K562 (cell line): Measurements from ENCODE around the gene HEBP2.

Source experiments
- CBX3 ChIP-seq, 2 experiments: IDR thresholded peaks; 1 replicate in 1 of 2; 2 replicates in 1 of 2; pipeline ENCODE4 v1.6.1; 2012; ENCODE audit warnings: inconsistent platforms in 2 of 2, low read length in 2 of 2, borderline replicate concordance in 1 of 2, control low read depth in 1 of 2
- EZH2 ChIP-seq: IDR thresholded peaks from 2 replicates; pipeline ENCODE4 v1.6.1; 2012; ENCODE audit warnings: low read depth, mild to moderate bottlenecking, inconsistent platforms, low read length, borderline replicate concordance
- FOXA3 ChIP-seq, 2 experiments: fragments of 450-650 bp in 1 of 2; sonication (generic) in 1 of 2; formaldehyde crosslinking; IDR thresholded peaks in 1 of 2; conservative IDR thresholded peaks in 1 of 2; 2 replicates each; pipeline versions ENCODE4 v1.4.0 to v1.8.0; 2020 to 2022; ENCODE audit warnings: mild to moderate bottlenecking in 2 of 2, missing genetic modification reagents in 1 of 2
- IFI16 ChIP-seq: fragments of 250-450 bp; sonication (Bioruptor Pico); IDR thresholded peaks from 2 replicates; pipeline ENCODE4 v2.1.2; 2022; ENCODE audit warnings: mild to moderate bottlenecking, inconsistent platforms
- NFRKB ChIP-seq: fragments of 450-650 bp; IDR thresholded peaks from 2 replicates; pipeline ENCODE4 v1.6.1; 2016; ENCODE audit warnings: low read depth
- TCF7 ChIP-seq: sonication (generic); IDR thresholded peaks from 2 replicates; pipeline ENCODE4 v1.6.1; 2016; ENCODE audit warnings: antibody characterized with exemption, borderline replicate concordance
- TF ChIP-seq, protein P1 (sequence below): fragments of 450-650 bp; conservative IDR thresholded peaks from 2 replicates; pipeline ENCODE4 v1.6.1; 2016; ENCODE audit warnings: missing genetic modification characterization, low read depth, mild to moderate bottlenecking, control low read depth, missing compliant biosample characterization
- TF ChIP-seq, protein P2 (sequence below), 3 experiments: IDR thresholded peaks in 2 of 3; conservative IDR thresholded peaks in 1 of 3; 2 replicates each; pipeline ENCODE4 v1.5.1; 2011 to 2012; ENCODE audit warnings: low read length in 3 of 3, mild to moderate bottlenecking in 3 of 3, control low read depth in 2 of 3, improper control_type of control experiment in 1 of 3, inconsistent platforms in 1 of 3, low read depth in 1 of 3, mixed read lengths in 1 of 3, moderate library complexity in 1 of 3; ENCODE audit not compliant: insufficient read depth in 2 of 3
- TF ChIP-seq, protein P3 (sequence below): sonication (generic); formaldehyde crosslinking; IDR thresholded peaks from 2 replicates; pipeline ENCODE4 v1.8.0; 2023; ENCODE audit warnings: missing genetic modification reagents, mild to moderate bottlenecking, borderline replicate concordance

DNA sequence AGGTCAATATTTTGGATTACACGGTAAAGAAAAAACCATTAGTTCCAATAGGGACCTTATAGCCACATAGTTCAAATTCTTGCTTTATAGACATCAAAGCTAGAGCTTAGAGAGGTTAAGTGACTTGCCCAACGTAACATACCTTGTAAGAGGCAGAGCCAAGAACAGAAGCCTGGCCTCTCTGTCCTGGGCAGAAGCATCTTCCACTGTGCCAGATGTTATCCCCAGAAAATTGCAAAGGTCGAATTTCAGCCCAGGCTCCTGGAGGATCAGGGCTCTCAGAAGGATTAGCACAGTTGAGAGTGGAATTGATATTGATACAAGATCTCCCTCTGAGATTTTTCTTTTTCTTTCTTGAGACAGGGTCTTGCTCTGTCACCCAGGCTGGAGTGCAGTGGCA is 20.2 kb upstream of the HEBP2 start:
- TF ChIP-seq, protein P1, sequence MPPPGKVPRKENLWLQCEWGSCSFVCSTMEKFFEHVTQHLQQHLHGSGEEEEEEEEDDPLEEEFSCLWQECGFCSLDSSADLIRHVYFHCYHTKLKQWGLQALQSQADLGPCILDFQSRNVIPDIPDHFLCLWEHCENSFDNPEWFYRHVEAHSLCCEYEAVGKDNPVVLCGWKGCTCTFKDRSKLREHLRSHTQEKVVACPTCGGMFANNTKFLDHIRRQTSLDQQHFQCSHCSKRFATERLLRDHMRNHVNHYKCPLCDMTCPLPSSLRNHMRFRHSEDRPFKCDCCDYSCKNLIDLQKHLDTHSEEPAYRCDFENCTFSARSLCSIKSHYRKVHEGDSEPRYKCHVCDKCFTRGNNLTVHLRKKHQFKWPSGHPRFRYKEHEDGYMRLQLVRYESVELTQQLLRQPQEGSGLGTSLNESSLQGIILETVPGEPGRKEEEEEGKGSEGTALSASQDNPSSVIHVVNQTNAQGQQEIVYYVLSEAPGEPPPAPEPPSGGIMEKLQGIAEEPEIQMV = no peak
- TF ChIP-seq, protein P2, sequence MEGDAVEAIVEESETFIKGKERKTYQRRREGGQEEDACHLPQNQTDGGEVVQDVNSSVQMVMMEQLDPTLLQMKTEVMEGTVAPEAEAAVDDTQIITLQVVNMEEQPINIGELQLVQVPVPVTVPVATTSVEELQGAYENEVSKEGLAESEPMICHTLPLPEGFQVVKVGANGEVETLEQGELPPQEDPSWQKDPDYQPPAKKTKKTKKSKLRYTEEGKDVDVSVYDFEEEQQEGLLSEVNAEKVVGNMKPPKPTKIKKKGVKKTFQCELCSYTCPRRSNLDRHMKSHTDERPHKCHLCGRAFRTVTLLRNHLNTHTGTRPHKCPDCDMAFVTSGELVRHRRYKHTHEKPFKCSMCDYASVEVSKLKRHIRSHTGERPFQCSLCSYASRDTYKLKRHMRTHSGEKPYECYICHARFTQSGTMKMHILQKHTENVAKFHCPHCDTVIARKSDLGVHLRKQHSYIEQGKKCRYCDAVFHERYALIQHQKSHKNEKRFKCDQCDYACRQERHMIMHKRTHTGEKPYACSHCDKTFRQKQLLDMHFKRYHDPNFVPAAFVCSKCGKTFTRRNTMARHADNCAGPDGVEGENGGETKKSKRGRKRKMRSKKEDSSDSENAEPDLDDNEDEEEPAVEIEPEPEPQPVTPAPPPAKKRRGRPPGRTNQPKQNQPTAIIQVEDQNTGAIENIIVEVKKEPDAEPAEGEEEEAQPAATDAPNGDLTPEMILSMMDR (IDR thresholded peaks at IDR 0.05 in 2 of 3, conservative IDR thresholded peaks at IDR 0.05 in 1 of 3; ENCODE audit: insufficient read depth in 2 of 3, low read depth in 1 of 3, low read length in 3 of 3) = no peak
- no peak for TF ChIP-seq IFI16 (CRISPR knock-in tag)
- no peak for TF ChIP-seq EZH2
- TF ChIP-seq TCF7 = no peak
- no peak for TF ChIP-seq FOXA3 (CRISPR knock-in tag; conservative IDR thresholded peaks at IDR 0.05 in 1 of 2, IDR thresholded peaks at IDR 0.05 in 1 of 2)
- TF ChIP-seq, protein P3, sequence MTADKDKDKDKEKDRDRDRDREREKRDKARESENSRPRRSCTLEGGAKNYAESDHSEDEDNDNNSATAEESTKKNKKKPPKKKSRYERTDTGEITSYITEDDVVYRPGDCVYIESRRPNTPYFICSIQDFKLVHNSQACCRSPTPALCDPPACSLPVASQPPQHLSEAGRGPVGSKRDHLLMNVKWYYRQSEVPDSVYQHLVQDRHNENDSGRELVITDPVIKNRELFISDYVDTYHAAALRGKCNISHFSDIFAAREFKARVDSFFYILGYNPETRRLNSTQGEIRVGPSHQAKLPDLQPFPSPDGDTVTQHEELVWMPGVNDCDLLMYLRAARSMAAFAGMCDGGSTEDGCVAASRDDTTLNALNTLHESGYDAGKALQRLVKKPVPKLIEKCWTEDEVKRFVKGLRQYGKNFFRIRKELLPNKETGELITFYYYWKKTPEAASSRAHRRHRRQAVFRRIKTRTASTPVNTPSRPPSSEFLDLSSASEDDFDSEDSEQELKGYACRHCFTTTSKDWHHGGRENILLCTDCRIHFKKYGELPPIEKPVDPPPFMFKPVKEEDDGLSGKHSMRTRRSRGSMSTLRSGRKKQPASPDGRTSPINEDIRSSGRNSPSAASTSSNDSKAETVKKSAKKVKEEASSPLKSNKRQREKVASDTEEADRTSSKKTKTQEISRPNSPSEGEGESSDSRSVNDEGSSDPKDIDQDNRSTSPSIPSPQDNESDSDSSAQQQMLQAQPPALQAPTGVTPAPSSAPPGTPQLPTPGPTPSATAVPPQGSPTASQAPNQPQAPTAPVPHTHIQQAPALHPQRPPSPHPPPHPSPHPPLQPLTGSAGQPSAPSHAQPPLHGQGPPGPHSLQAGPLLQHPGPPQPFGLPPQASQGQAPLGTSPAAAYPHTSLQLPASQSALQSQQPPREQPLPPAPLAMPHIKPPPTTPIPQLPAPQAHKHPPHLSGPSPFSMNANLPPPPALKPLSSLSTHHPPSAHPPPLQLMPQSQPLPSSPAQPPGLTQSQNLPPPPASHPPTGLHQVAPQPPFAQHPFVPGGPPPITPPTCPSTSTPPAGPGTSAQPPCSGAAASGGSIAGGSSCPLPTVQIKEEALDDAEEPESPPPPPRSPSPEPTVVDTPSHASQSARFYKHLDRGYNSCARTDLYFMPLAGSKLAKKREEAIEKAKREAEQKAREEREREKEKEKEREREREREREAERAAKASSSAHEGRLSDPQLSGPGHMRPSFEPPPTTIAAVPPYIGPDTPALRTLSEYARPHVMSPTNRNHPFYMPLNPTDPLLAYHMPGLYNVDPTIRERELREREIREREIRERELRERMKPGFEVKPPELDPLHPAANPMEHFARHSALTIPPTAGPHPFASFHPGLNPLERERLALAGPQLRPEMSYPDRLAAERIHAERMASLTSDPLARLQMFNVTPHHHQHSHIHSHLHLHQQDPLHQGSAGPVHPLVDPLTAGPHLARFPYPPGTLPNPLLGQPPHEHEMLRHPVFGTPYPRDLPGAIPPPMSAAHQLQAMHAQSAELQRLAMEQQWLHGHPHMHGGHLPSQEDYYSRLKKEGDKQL (CRISPR knock-in tag) = no peak
- TF ChIP-seq CBX3 (IDR thresholded peaks at IDR 0.05; ENCODE audit: borderline replicate concordance in 1 of 2, low read length in 2 of 2) = no peak
- TF ChIP-seq NFRKB = no peak
